ENCODE data around the gene MAP2K1. TPM values are rescaled to one million over a fixed set of nuclear protein-coding genes. Genes with fewer than 3 reads are reported as not detected.

The MAP2K1 gene
- total RNA-seq, 4 donors from 2014 or later, result 29.5 to 37.6 (median 35.9) TPM

DNA sequence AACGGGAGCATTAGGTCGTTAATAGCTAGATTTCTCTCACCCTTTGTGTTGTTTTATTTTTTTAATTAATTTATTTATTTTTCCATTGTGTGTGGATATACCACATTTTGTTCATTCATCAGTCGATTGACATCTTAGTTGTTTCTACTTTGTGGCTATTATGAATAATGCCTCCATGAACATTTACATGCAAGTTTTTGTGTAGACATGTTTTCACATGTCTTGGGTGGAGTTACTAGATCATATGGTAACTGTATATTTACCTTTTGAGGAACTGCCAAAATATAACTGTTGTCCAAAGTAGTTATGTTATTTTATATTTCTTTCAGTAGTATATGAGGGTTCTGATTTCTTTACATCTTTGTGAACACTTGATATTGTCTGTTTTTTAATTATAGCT lies 137.2 kb downstream of the MAP2K1 start:
- no peaks in the 10 kb centered on the region for H3K27me3 ChIP-seq
- no peaks in the 10 kb centered on the region for H3K4me1 ChIP-seq
- H3K36me3 ChIP-seq, result peaks cover 0 to 23% (median 8%) of the 10 kb centered on the region in 4 donors
- no peak overlapping the region for H3K27ac ChIP-seq (replicated peaks in 1 of 4)
- no peak for DNase-seq (ENCODE audit: extremely low spot score)
- 92% methylated on average over 3 of the region's 3 CpGs for WGBS
- TF ChIP-seq EP300 (IDR thresholded peaks at IDR 0.05) (no peak), POLR2AphosphoS5 (IDR thresholded peaks at IDR 0.05) (no peak), POLR2A (IDR thresholded peaks at IDR 0.05; ENCODE audit: low read depth) (no peak)
- TF ChIP-seq, protein P1, sequence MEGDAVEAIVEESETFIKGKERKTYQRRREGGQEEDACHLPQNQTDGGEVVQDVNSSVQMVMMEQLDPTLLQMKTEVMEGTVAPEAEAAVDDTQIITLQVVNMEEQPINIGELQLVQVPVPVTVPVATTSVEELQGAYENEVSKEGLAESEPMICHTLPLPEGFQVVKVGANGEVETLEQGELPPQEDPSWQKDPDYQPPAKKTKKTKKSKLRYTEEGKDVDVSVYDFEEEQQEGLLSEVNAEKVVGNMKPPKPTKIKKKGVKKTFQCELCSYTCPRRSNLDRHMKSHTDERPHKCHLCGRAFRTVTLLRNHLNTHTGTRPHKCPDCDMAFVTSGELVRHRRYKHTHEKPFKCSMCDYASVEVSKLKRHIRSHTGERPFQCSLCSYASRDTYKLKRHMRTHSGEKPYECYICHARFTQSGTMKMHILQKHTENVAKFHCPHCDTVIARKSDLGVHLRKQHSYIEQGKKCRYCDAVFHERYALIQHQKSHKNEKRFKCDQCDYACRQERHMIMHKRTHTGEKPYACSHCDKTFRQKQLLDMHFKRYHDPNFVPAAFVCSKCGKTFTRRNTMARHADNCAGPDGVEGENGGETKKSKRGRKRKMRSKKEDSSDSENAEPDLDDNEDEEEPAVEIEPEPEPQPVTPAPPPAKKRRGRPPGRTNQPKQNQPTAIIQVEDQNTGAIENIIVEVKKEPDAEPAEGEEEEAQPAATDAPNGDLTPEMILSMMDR (IDR thresholded peaks at IDR 0.05), result no peak
- no peak overlapping the region for H3K4me3 ChIP-seq
- no peaks in the 10 kb centered on the region for H3K9me3 ChIP-seq
- intact Hi-C loops (cut with DNase I), result no loop called here

DNA sequence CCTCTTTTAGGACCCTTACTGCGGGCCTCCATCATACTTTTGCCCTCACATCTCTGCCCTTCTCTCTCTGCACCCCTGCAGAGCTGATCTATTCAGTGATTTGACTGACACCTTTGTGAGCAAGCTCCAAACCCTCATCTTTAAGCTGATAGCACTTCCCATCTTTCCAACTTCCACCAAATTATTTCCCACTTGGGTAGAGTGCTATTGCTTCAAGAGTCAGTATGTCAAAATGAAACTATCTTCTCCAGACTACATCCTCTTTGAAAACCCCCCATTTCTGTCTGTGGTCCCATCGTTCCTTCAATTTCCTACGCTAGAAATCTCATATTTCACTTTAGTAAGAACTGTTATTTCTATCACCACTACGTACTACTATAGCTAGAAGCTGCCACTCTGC lies 138.1 kb downstream of the MAP2K1 start:
- WGBS, result 90% methylated on average over 4 of the region's 4 CpGs
- Histone ChIP-seq H3K4me1 (no peaks in the 10 kb centered on the region), H3K27ac (replicated peaks in 1 of 4) (no peak overlapping the region), H3K4me3 (no peak overlapping the region), H3K9me3 (no peaks in the 10 kb centered on the region), H3K36me3 (peaks cover 0 to 27% (median 8%) of the 10 kb centered on the region in 4 donors), H3K27me3 (no peaks in the 10 kb centered on the region)
- TF ChIP-seq POLR2A (IDR thresholded peaks at IDR 0.05; ENCODE audit: low read depth) (no peak), POLR2AphosphoS5 (IDR thresholded peaks at IDR 0.05) (no peak), EP300 (IDR thresholded peaks at IDR 0.05) (no peak)
- TF ChIP-seq, protein P1 (IDR thresholded peaks at IDR 0.05), result no peak
- DNase-seq (ENCODE audit: extremely low spot score), result no peak
- intact Hi-C loops (cut with DNase I), result no loop called here

DNA sequence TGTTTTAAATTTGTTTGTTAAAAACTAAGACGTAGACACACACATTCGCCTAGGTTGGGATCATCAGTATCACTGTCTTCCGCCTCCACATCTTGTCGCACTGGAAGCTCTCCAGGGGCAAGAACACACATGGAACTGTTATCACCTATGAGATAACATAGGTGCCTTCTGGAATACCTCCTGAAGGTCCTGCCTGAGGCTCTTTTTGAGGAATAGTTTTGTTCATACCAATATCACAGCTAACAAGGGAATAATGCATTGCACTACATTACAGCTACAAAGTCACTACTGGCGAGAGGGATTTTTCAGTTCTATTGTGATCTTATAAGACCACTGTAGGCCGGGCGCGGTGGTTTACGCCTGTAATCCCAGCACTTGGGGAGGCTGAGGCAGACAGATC lies 148.3 kb downstream of the MAP2K1 start:
- intact Hi-C loops (cut with DNase I), result no loop called here
- no peak overlapping the region for H3K4me3 ChIP-seq
- TF ChIP-seq POLR2A (IDR thresholded peaks at IDR 0.05; ENCODE audit: low read depth) (no peak), POLR2AphosphoS5 (IDR thresholded peaks at IDR 0.05) (no peak)
- TF ChIP-seq, protein P1 (IDR thresholded peaks at IDR 0.05), result no peak

More for the DNA sequence above, 148.3 kb downstream of the MAP2K1 start:
- Histone ChIP-seq H3K27me3 (no peaks in the 10 kb centered on the region), H3K9me3 (no peaks in the 10 kb centered on the region), H3K4me1 (no peaks in the 10 kb centered on the region), H3K27ac (replicated peaks in 1 of 4) (no peak overlapping the region), H3K36me3 (peaks cover 0 to 40% (median 13%) of the 10 kb centered on the region in 4 donors)
- no peak for DNase-seq (ENCODE audit: extremely low spot score)
- WGBS, result 90% methylated on average over 9 of the region's 9 CpGs

Small RNA genes lying within 50 kb of the gene (small RNA-seq; reads per million reads assigned to genes)
- gene ATP5MFP6 (0 reads per million in 3 donors), gene MIR4512 (0 to 0.25 (median 0) reads per million in 3 donors), gene RF00019 (0 reads per million in 3 donors), gene RF01159 (0 reads per million in 3 donors), gene SCARNA14 (4.7 to 8.0 (median 7.4) reads per million in 3 donors), gene SNORD16 (0 reads per million in 3 donors), gene SNORD18A (0 reads per million in 3 donors), gene SNORD18B (0 reads per million in 3 donors), gene SNORD18C (0 reads per million in 3 donors)

Other genes with a start within 250 kb of the MAP2K1 start
- gene MEGF11, start 133.2 kb upstream of the MAP2K1 start, total RNA-seq, result under 1 TPM in 2 of 4 donors, not detected in 2; 0.23 to 0.33 TPM
- gene DIS3L, start 93.3 kb upstream of the MAP2K1 start, total RNA-seq, result 10 to 100 TPM; 33.3 to 47.9 (median 34.8) TPM
- gene TIPIN, start 30.2 kb upstream of the MAP2K1 start, total RNA-seq, result 1 to 10 TPM; 2.9 to 5.3 (median 3.8) TPM
- 10 to 100 TPM; 23.3 to 44.9 (median 34.7) TPM for gene SNAPC5, start 110.8 kb downstream of the MAP2K1 start, total RNA-seq
- gene RPL4, start 117.9 kb downstream of the MAP2K1 start, total RNA-seq, result 1,000 to 10,000 TPM; 2,782 to 4,577 (median 3,551) TPM
- gene ZWILCH, start 118.4 kb downstream of the MAP2K1 start, total RNA-seq, result 1 to 10 TPM; 2.1 to 3.3 (median 2.4) TPM
- gene LCTL, start 179.1 kb downstream of the MAP2K1 start, total RNA-seq, result not detected